ENCODE data around the gene SMPX.

SMPX gene

GRCh38 chrX:21715337-21715736 lies 42.6 kb downstream of the SMPX start:
- no peak for DNase-seq

- DNase-seq, result no peak
Measured at GRCh38 chrX:21711848-21712197, 46.1 kb downstream of the SMPX start.

- no peak for DNase-seq
Measured at GRCh38 chrX:21711129-21711847, 46.6 kb downstream of the SMPX start.

- no peak for DNase-seq
Measured at GRCh38 chrX:21708116-21708515, 49.8 kb downstream of the SMPX start.

GRCh38 chrX:21705225-21705624 lies 52.7 kb downstream of the SMPX start:
- DNase-seq, result no peak

GRCh38 chrX:21702725-21703124 lies 55.2 kb downstream of the SMPX start:
- DNase-seq, result no peak

- no peak for DNase-seq
Measured at GRCh38 chrX:21700967-21701366, 56.9 kb downstream of the SMPX start.

- no peak for DNase-seq
Measured at GRCh38 chrX:21700275-21700674, 57.6 kb downstream of the SMPX start.

GRCh38 chrX:21699136-21699535 lies 58.8 kb downstream of the SMPX start:
- DNase-seq, result no peak

- no peak for DNase-seq
Measured at GRCh38 chrX:21698272-21698671, 59.6 kb downstream of the SMPX start.

- no peak for DNase-seq
Measured at GRCh38 chrX:21691512-21692018, 66.4 kb downstream of the SMPX start.

GRCh38 chrX:21683941-21684340 lies 74.0 kb downstream of the SMPX start:
- DNase-seq, result no peak

GRCh38 chrX:21678048-21678612 lies 79.8 kb downstream of the SMPX start:
- DNase-seq, result no peak

GRCh38 chrX:21675931-21676330 lies 82.0 kb downstream of the SMPX start:
- no peak for DNase-seq

GRCh38 chrX:21674430-21675186 lies 83.3 kb downstream of the SMPX start:
- no peak for DNase-seq

GRCh38 chrX:21666679-21667078 lies 91.2 kb downstream of the SMPX start:
- DNase-seq, result no peak

- no peak for DNase-seq
Measured at GRCh38 chrX:21666252-21666651, 91.7 kb downstream of the SMPX start.

- no peak for DNase-seq
Measured at GRCh38 chrX:21662761-21663160, 95.2 kb downstream of the SMPX start.

- no peak for DNase-seq
Measured at GRCh38 chrX:21661316-21661715, 96.6 kb downstream of the SMPX start.

- no peak for DNase-seq
Measured at GRCh38 chrX:21660156-21660555, 97.8 kb downstream of the SMPX start.

GRCh38 chrX:21659320-21659719 lies 98.6 kb downstream of the SMPX start:
- DNase-seq, result no peak

GRCh38 chrX:21658746-21659145 lies 99.2 kb downstream of the SMPX start:
- no peak for DNase-seq

All from amygdala (tissue), 56 donors.